OCI-LY3 (cell line): ENCODE measurements around the gene GRAMD1B.

Source experiments
- CTCF ChIP-seq: fragments of 200-600, 300-600 bp; sonication (generic); IDR thresholded peaks from 2 replicates; pipeline ENCODE4 v1.5.1; 2014; ENCODE audit warnings: antibody characterized with exemption, low read length, low read depth
- EZH2phosphoT487 ChIP-seq: fragments of 200-600 bp; shearing (Covaris generic); IDR thresholded peaks from 2 replicates; pipeline ENCODE4 v1.6.1; 2018; ENCODE audit warnings: antibody characterized with exemption, mixed run types, low read depth

- TF ChIP-seq CTCF = no peak
- TF ChIP-seq EZH2phosphoT487 = no peak
Measured at GRCh38 chr11:123588864-123589262, 158.8 kb downstream of the GRAMD1B start.
